ENCODE measurements around the gene CDH20.

DNA sequence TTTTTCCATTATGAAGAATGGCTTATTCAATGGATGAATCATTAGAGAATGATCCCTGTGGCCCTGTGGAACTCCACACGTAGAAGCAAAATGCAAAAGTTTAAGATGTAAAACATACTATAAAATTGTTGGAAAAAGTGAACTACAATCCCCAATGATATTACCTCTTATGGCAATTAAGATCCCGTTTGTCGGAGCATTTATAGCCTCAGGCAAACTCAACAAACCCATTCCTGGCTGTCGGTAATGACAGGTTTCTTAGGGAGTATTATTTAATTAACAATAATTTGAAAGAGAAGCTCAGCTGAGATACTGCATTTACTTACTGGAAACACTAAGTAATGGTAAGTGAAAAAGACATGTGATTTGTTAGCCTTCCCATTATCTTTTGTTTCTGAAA is 138.3 kb downstream of the CDH20 start:
- TF ChIP-seq, protein P1, sequence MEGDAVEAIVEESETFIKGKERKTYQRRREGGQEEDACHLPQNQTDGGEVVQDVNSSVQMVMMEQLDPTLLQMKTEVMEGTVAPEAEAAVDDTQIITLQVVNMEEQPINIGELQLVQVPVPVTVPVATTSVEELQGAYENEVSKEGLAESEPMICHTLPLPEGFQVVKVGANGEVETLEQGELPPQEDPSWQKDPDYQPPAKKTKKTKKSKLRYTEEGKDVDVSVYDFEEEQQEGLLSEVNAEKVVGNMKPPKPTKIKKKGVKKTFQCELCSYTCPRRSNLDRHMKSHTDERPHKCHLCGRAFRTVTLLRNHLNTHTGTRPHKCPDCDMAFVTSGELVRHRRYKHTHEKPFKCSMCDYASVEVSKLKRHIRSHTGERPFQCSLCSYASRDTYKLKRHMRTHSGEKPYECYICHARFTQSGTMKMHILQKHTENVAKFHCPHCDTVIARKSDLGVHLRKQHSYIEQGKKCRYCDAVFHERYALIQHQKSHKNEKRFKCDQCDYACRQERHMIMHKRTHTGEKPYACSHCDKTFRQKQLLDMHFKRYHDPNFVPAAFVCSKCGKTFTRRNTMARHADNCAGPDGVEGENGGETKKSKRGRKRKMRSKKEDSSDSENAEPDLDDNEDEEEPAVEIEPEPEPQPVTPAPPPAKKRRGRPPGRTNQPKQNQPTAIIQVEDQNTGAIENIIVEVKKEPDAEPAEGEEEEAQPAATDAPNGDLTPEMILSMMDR (IDR thresholded peaks at IDR 0.05), result no peak
- no peak for TF ChIP-seq POLR2A (IDR thresholded peaks at IDR 0.05)

All from Peyer's patch (tissue), 4 donors.